HG02571 (cell line): ENCODE results near the gene SLC16A4.
"Not testable (repeated sequence)": the region's sequence is repeated elsewhere in the genome, so short reads cannot be mapped to it uniquely, and the experiment has no call there.

Experiments
- ATAC-seq: cut with Tn5 transposase; IDR thresholded peaks from one replicate; pipeline ENCODE4 v1.9.1; 2021; ENCODE audit warnings: mild to moderate bottlenecking, moderate library complexity; ENCODE audit not compliant: unreplicated experiment

SLC16A4 gene

GRCh38 chr1:110409316-110409715 lies 18.5 kb upstream of the SLC16A4 start:
- no peak for ATAC-seq

DNA sequence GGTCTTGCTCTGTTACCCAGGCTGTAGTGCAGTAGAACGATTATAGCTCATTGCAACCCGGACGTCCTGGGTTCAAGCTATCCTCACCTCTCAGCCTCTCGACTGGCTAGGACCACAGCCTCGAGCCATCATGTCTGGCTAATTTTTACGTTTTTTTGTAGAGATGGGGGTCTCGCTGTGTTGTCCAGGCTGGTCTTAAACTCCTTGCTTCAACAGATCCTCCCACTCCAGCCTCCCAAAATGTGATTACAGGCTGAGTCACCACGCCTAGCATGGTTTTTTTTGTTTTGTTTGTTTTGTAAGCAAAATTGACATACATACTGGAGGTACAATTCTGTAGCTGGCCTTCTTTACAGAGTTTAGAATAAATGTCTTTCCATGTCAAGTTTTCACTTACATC lies 17.7 kb upstream of the SLC16A4 start:
- ATAC-seq, result no peak

GRCh38 chr1:110407260-110408210 lies 16.7 kb upstream of the SLC16A4 start, which contains the start of gene LAMTOR5:
LAMTOR5 (minus strand) TSS chr1:110407694; CDS start chr1:110407620, 74 bp downstream.
- ATAC-seq, result peak; percentile 82

DNA sequence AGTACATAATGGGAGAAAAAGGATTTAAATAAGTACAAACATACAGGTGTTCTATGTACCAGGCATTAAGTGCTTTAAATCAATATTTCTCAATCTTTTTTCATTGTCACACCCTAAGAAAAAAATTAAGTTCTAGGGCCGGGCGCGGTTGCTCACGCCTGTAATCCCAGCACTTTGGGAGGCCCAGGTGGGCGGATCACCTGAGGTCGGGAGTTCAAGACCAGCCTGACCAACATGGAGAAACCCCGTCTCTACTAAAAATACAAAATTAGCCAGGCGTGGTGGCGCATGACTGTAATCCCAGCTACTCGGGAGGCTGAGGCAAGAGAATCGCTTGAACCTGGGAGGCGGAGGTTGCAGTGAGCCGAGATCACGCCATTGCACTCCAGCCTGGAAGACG lies 15.6 kb upstream of the SLC16A4 start:
- ATAC-seq, result not testable (repeated sequence)

GRCh38 chr1:110404401-110404800 lies 13.6 kb upstream of the SLC16A4 start:
- no peak for ATAC-seq

DNA sequence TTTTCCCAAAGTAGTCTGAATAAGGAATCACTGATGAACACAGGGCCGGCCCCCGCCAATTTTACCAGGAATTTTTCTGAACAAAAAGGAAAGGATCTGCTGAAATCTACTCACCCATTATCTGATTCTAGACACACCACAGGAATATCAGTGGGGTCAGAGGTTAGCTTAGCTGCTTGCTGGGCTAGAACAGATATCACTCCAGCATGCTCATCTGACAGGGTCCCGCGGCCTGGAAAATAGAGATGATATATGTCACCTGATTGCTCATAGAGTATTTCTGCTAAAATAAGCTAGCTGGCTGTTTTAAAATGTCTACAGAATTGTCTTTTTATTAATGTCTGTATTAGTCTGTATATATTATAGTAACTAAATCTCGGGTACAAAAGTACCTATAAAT lies 13.0 kb upstream of the SLC16A4 start:
- ATAC-seq, result no peak

GRCh38 chr1:110396259-110396958 lies 5.6 kb upstream of the SLC16A4 start:
- ATAC-seq, result not testable (repeated sequence)

DNA sequence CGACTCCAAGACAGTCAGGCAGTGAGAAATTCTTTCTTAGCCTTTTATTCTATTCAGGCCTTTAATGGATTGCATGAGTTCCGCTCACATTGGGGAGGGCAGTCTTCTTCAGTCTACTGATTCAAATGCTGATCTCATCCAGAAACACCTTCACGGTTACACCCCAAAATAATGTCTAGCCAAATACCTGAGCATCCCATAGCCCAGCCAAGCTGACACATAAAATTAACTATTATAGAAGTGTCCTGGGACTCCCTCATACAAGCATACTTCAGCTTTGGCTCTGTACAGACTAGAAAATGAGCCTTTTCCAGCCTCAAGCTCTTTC lies 3.6 kb upstream of the SLC16A4 start:
- ATAC-seq, result no peak

DNA sequence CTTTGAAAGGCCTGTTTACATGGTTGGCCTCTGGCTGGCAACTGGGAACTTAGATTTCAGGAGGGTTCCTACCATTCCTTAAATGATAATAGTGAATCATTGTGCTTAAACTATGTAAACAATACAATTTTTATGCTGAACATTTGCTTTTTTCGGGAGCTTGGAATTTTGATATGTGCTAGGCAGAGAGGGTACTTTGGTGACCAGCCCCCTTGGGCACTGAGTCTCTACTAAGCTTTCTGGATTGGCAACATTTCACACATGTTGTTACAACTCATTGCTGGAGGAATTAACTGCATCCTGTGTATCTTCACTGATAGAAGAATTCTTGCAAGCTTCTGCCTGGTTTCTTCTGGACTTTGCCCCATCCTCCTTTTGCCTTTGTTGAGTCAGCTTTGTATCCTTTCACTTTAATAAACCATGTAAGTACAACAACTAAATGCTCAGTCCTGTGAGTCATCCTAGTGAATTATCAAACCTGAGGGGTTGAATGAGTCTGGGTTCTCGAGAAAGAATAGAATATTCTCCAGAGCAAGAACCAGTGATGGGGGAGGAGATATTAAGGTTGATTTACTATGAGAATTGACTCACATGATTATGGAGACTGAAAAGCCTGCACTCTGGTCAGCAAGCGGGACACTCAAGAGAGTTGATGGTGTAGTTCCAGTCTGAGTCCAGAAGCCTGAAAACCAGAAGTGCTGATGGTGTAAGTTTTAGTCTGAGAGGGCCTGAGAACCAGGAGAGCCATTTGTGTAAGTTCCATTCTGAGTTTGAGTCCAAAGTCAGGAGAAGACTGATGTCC lies 3.1 kb upstream of the SLC16A4 start:
- no peak for ATAC-seq

DNA sequence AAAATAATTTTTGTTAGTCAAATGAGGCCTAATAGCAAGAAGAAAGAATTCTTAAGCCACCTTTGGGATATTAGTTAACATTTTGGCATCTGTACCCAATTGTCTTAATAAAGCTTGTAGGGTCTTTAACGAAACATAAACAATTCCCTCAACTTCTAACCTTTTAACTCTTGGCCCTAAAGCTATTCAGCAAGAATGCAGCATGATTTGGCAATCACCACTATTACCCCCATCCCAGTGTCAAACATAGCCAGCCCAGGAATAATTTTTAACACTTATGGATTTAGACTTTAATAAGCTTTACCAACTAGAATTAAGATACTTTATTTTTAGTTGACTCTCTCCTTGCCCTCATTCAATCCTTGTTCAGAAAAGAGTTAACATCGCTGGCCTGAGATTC lies 2.5 kb upstream of the SLC16A4 start:
- ATAC-seq, result no peak

GRCh38 chr1:110390096-110390495 lies 730 bp downstream of the SLC16A4 start:
- no peak for ATAC-seq

DNA sequence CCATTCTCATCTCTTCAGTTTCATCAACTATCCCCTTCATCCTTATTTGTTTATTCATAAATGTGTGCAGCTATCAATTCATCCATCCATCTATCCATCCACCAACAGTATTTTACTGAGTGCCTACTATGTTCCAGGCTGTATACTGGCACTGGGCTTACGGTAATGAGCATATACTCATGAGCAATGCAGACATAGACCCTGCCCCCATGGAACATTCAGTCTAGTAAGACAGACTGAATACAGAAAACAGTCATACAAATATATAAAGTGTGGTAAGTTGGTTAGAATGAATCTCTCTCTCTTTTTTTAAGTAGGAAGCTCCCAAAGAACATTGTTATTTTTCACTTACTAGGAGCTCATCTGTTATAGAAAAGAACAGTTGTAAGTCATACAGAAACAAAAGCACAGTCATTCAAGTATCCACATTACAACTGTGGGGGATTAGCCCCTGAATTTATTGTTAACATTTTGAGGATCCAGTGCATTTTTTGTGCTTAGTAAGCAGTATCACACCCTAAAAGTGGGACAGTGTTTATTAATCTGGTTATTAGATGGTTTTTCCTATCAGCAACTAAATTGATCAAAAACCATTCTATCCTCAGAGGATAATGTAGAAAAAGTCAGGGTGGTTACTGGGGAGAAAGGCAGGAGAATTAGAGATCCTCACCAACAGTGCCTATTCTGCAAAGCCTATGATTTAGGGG lies 3.6 kb downstream of the SLC16A4 start:
- no peak for ATAC-seq

- ATAC-seq, result no peak
Measured at GRCh38 chr1:110385369-110385768, 5.5 kb downstream of the SLC16A4 start.

DNA sequence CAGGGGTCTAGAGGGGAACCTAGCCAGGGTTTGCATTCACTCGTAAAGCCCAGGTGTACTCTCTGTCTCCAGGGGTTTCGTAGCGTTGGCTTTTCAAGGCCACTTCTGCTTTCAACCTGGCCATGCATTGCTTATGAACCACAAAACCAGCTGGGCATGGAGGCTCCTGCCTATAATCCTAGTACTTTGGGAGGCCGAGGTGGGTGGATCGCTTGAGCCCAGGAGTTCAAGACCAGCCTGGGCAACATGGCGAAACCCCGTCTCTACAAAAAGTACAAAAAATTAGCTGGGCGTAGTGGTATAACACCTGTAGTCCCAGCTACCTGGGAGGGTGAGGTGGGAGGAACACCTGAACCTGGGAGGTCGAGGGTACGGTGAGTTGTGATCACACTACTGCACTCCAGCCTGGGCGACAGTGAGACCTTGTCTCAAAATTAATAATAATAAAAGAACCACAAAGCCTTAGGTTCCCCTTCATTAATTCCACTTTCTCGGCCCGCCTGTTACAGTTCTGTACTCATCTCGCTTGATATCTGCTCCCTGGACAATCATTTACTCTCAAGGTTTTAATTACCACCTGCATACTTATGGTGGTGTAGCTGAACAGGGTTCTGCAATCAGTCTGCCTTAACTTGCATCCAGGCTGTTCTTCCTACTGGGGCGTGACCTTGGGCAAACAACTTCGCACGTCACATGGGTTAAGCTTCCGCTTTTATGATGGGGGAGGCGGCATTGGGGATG lies 6.1 kb downstream of the SLC16A4 start:
- peak; percentile 52 for ATAC-seq

GRCh38 chr1:110383251-110383990 lies 7.4 kb downstream of the SLC16A4 start:
- no peak for ATAC-seq

DNA sequence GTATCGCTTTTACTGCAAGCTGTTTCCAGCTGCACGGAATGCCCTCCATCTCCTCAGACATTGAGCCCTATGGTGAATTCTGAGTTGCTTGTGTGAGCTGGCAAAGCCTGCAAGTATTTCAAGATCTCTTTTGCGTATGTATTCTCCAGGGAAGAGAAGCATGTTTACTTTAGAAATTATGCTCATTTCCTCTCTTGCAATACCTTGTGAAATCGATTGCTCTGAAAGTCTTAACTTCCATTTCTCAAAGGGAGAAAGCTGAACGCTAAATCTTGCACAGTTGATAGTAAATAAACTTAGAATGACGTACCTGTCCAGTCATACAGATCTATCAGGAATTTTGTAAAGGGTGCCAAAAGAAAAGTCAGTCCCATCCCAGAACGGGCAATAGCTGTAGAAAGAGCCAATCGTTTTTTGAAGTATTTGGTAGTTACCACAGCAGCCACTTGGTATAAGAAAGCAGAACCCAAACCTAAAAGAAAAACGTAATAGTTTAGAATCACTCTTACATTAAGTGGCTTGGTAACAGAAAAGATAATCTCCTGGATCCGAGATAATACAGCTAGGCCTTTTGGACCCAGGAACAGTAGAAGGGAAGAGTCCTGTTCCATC lies 10.0 kb downstream of the SLC16A4 start:
- no peak for ATAC-seq

DNA sequence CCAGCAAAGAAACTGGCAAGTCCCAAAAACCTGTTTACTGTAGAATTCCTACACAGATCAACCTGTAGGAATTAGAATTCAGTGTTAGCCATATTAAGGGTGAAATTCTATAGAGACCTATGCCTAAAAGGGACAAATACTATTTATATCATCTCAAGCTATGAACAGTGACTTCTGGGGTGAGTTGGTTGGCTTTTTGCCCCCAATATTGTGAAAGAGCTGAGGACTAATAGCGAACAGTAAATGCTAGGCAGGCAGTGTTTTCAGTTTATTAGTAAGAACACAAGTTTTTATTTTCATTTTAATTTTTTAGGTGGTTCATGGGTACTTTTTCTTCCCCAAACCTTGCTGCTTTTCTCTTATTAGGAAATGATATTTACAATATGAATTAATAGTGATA lies 15.3 kb downstream of the SLC16A4 start:
- ATAC-seq, result no peak

DNA sequence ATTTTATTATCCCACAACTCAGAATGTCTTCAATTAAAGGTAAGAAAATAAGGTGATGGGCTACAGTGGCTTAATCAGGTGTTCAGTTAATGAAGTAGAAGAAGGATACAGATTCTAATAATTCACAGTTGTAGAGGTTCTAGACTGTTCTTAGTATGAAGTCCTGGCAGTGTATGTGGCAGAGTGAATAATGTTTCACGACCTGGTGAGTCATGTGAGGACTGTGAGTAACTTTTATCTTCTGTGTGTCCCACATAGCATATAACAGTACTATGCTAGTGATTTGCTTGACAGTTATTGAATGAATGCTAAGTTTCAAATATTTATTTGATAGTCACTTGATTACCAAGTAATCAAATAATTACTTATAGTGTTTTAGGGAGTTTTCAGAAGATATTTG lies 20.0 kb downstream of the SLC16A4 start:
- no peak for ATAC-seq

GRCh38 chr1:110364221-110364620 lies 26.6 kb downstream of the SLC16A4 start:
- no peak for ATAC-seq
